ENCODE data around the gene B3GALNT2. TPM values are rescaled to one million over a fixed set of nuclear protein-coding genes. Genes with fewer than 3 reads are reported as not detected.
A peak's percentile ranks its signal among the peaks of the same experiment; 100 is the strongest.

The B3GALNT2 gene
- total RNA-seq, 4 donors from 2014 or later: 63.3 to 73.1 (median 70.6) TPM

- Histone ChIP-seq H3K27me3 (no peaks in the 10 kb centered on the region), H3K36me3 (peaks cover 0 to 8% of the 10 kb centered on the region in 2 donors), H3K4me1 (peaks cover 0 to 18% (median 0%) of the 10 kb centered on the region in 3 donors), H3K9me3 (no peaks in the 10 kb centered on the region), H3K27ac (no peak overlapping the region), H3K4me3 (no peak overlapping the region)
- TF ChIP-seq CTCF (IDR thresholded peaks at IDR 0.05) (peak; percentile 51 to 75 (median 73)), POLR2A (IDR thresholded peaks at IDR 0.05) (no peak)
- ATAC-seq: peak; percentile 58
- 71 to 75% methylated on average over 5 to 7 of the region's 7 CpGs for WGBS, 2 donors (ENCODE audit: low coverage in 1 of 2)
Observed at GRCh38 chr1:235415008-235415904, 89.0 kb downstream of the B3GALNT2 start.

GRCh38 chr1:235411489-235412486, 92.5 kb downstream of the B3GALNT2 start:
- 75 to 80% methylated on average over 2 of the region's 5 CpGs for WGBS, 2 donors (ENCODE audit: low coverage in 1 of 2)
- no peaks in the 10 kb centered on the region for H3K9me3 ChIP-seq
- peak; percentile 13 for ATAC-seq
- peak overlapping the region in 1 of 4 donors; percentile 39 for H3K27ac ChIP-seq
- H3K36me3 ChIP-seq: no peaks in the 10 kb centered on the region
- H3K4me1 ChIP-seq: peaks cover 0 to 14% (median 0%) of the 10 kb centered on the region in 3 donors
- H3K4me3 ChIP-seq: no peak overlapping the region
- H3K27me3 ChIP-seq: no peaks in the 10 kb centered on the region
- no peak for TF ChIP-seq POLR2AphosphoS5 (IDR thresholded peaks at IDR 0.05)
- no peak for TF ChIP-seq EP300 (IDR thresholded peaks at IDR 0.05)
- no peak for TF ChIP-seq POLR2A (IDR thresholded peaks at IDR 0.05)
- TF ChIP-seq CTCF (IDR thresholded peaks at IDR 0.05): no peak

- Histone ChIP-seq H3K9me3 (no peaks in the 10 kb centered on the region), H3K27ac (no peak overlapping the region), H3K4me1 (peaks cover 0 to 9% (median 0%) of the 10 kb centered on the region in 3 donors), H3K4me3 (no peak overlapping the region), H3K27me3 (no peaks in the 10 kb centered on the region), H3K36me3 (no peaks in the 10 kb centered on the region)
- no peak for ATAC-seq
- no peak for TF ChIP-seq EP300 (IDR thresholded peaks at IDR 0.05)
- TF ChIP-seq POLR2AphosphoS5 (IDR thresholded peaks at IDR 0.05): no peak
- TF ChIP-seq POLR2A (IDR thresholded peaks at IDR 0.05): no peak
- TF ChIP-seq CTCF (IDR thresholded peaks at IDR 0.05): no peak
- WGBS, 2 donors (ENCODE audit: low coverage in 1 of 2): 75 to 94% methylated on average over 3 to 4 of the region's 5 CpGs
Observed at GRCh38 chr1:235410467-235410866, 93.8 kb downstream of the B3GALNT2 start.

GRCh38 chr1:235409042-235409820, 95.0 kb downstream of the B3GALNT2 start:
- 49 to 56% methylated on average over 2 to 3 of the region's 7 CpGs for WGBS, 2 donors (ENCODE audit: low coverage in 1 of 2)

More at GRCh38 chr1:235409042-235409820, 95.0 kb downstream of the B3GALNT2 start:
- Histone ChIP-seq H3K27ac (no peak overlapping the region), H3K4me3 (no peak overlapping the region), H3K36me3 (no peaks in the 10 kb centered on the region), H3K4me1 (peaks cover 0 to 5% (median 0%) of the 10 kb centered on the region in 3 donors), H3K27me3 (no peaks in the 10 kb centered on the region), H3K9me3 (no peaks in the 10 kb centered on the region)
- no peak for ATAC-seq
- TF ChIP-seq POLR2A (IDR thresholded peaks at IDR 0.05): no peak
- no peak for TF ChIP-seq CTCF (IDR thresholded peaks at IDR 0.05)
- TF ChIP-seq POLR2AphosphoS5 (IDR thresholded peaks at IDR 0.05): no peak
- TF ChIP-seq EP300 (IDR thresholded peaks at IDR 0.05): no peak

All from gastroesophageal sphincter (tissue), 4 donors.